Measurements from ENCODE around the gene FCMR. TPM values are rescaled to one million over a fixed set of nuclear protein-coding genes. Genes with fewer than 3 reads are reported as not detected.

The FCMR gene
- total and polyA plus RNA-seq, 9 of the 15 experiments (the other 6 are each of a cell fraction or from before 2014, with no cell fraction given) = 0.11 to 0.82 (median 0.20) TPM; not detected in 5

- TF ChIP-seq CHD7 (IDR thresholded peaks at IDR 0.05; ENCODE audit: low read depth, low read length) (no peak), ZSCAN32 (CRISPR knock-in tag; IDR thresholded peaks at IDR 0.05) (no peak), SAFB2 (IDR thresholded peaks at IDR 0.05; ENCODE audit: borderline replicate concordance, low read depth, low read length, severe bottlenecking) (no peak), SMARCC2 (IDR thresholded peaks at IDR 0.05; ENCODE audit: low read depth) (no peak), PHTF2 (CRISPR knock-in tag; IDR thresholded peaks at IDR 0.05) (no peak), SLC30A9 (CRISPR knock-in tag; IDR thresholded peaks at IDR 0.05) (no peak), RB1 (IDR thresholded peaks at IDR 0.05; ENCODE audit: low read depth) (no peak; the same call in 1 of the 2 replicates), NCOA4 (IDR thresholded peaks at IDR 0.05; ENCODE audit: partially characterized antibody) (no peak), ETS2 (tag; IDR thresholded peaks at IDR 0.05; ENCODE audit: borderline replicate concordance, poor library complexity, severe bottlenecking) (no peak)
These were observed 56.6 kb downstream of the FCMR start, which contains the start of gene IL20 (continued) for GRCh38 chr1:206864939-206865671.

Measured in K562 (cell line).